ENCODE data around the gene CST8. TPM values are rescaled to one million over a fixed set of nuclear protein-coding genes. Genes with fewer than 3 reads are reported as not detected.

Gene CST8
- total RNA-seq, 4 donors from 2014 or later = not detected

DNA sequence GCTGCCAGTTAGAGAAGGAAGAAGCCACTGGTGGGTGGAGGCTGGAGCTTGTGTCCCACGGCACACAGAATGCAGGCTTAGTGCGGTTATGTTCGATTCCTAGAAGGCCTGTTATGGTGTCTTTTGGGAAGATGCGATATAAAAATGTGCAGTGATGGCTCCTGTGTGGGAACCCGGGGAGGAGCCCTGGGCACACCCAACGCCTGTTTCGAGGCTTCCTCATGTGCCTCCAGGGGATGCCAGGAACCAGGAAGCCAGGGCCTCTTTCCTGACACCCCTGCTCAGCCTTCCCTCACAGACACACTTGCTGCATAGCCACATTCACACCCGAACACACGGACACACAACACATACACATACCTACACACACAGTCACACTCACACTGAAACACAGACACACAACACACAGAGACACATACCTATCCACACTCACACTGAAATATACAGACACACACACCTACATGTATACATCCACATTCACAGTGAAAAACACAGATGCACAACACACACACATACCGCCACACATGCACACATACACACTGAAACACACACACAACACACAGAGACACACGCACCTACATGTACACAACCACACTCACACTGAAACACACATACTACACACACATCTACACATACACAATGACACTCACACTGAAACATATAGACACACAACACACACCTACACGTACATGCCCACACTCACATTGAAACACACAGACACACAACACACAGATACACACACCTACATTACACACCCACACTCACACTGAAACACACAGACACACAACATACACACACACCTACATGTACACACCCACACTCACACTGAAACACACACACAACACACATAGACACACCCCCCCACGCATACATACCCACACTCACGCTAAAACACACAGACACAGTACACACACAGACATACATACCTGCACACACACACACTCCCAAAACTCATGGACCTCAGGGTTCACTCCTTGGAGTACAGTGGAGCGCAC is 37.1 kb upstream of the CST8 start:
- 81% methylated on average over 15 of the region's 15 CpGs for WGBS
- no peaks in the 10 kb centered on the region for H3K36me3 ChIP-seq
- H3K9me3 ChIP-seq = no peaks in the 10 kb centered on the region

DNA sequence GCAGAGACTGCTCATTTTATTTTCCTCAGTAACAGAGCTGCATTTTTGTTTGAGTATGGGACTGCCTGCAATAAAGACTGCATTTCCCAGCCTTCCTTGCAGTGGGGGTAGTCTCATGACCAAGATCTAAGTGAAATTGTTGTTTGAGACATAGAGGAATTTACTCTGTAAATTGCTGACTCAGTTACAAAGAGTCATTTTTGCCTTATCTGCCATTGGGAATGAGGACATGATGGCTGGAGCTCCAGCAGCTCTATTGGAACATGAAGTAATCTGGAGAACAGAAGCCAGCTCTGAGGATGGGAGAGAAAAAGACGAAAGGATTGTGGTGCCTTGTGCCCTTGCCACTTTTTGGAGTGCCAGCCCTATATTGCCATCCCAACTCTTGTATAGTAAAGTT is 36.1 kb upstream of the CST8 start:
- no peak for TF ChIP-seq POLR2AphosphoS5 (IDR thresholded peaks at IDR 0.05)
- TF ChIP-seq POLR2A (IDR thresholded peaks at IDR 0.05) = no peak
- no peak for TF ChIP-seq EP300 (IDR thresholded peaks at IDR 0.05)
- TF ChIP-seq, protein P1, sequence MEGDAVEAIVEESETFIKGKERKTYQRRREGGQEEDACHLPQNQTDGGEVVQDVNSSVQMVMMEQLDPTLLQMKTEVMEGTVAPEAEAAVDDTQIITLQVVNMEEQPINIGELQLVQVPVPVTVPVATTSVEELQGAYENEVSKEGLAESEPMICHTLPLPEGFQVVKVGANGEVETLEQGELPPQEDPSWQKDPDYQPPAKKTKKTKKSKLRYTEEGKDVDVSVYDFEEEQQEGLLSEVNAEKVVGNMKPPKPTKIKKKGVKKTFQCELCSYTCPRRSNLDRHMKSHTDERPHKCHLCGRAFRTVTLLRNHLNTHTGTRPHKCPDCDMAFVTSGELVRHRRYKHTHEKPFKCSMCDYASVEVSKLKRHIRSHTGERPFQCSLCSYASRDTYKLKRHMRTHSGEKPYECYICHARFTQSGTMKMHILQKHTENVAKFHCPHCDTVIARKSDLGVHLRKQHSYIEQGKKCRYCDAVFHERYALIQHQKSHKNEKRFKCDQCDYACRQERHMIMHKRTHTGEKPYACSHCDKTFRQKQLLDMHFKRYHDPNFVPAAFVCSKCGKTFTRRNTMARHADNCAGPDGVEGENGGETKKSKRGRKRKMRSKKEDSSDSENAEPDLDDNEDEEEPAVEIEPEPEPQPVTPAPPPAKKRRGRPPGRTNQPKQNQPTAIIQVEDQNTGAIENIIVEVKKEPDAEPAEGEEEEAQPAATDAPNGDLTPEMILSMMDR (IDR thresholded peaks at IDR 0.05) = no peak
- H3K27me3 ChIP-seq = no peaks in the 10 kb centered on the region
- H3K9me3 ChIP-seq = no peaks in the 10 kb centered on the region
- DNase-seq (ENCODE audit: low spot score in 2 of 2) = no peak
- no peak overlapping the region for H3K4me3 ChIP-seq
- WGBS = 93% methylated on average over 1 of the region's 1 CpG
- H3K36me3 ChIP-seq = no peaks in the 10 kb centered on the region
- H3K4me1 ChIP-seq = no peaks in the 10 kb centered on the region
- no peak overlapping the region for H3K27ac ChIP-seq

More for the DNA sequence above, 37.1 kb upstream of the CST8 start:
- TF ChIP-seq POLR2A (IDR thresholded peaks at IDR 0.05) (no peak), POLR2AphosphoS5 (IDR thresholded peaks at IDR 0.05) (no peak), EP300 (IDR thresholded peaks at IDR 0.05) (no peak)
- TF ChIP-seq, protein P1 (IDR thresholded peaks at IDR 0.05) = no peak
- H3K4me1 ChIP-seq = no peaks in the 10 kb centered on the region
- DNase-seq (ENCODE audit: low spot score in 2 of 2) = no peak
- no peaks in the 10 kb centered on the region for H3K27me3 ChIP-seq
- H3K27ac ChIP-seq = no peak overlapping the region
- H3K4me3 ChIP-seq = no peak overlapping the region

DNA sequence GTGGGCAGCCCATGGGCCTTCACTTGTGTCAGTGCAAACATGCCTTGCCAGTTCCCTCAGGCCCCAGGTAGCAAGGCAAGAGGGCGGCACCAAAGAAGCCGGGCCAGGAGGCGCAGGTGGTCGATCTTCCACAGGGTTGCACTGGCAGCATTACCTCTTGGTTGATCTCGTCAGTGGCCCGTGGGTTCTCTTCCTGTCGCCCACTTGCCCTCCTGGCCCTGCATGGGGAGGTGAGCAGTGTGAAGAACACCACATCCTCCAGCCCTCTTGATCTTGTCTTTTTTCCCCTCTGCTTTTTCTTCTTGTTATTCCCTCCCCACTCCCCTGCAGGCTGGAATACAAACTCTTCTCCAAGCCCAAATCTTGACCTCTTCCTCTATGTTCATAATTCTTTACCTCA is 35.3 kb upstream of the CST8 start:
- no peak for DNase-seq (ENCODE audit: low spot score in 2 of 2)
- Histone ChIP-seq H3K4me1 (no peaks in the 10 kb centered on the region), H3K36me3 (no peaks in the 10 kb centered on the region), H3K27me3 (no peaks in the 10 kb centered on the region), H3K27ac (no peak overlapping the region), H3K4me3 (no peak overlapping the region), H3K9me3 (no peaks in the 10 kb centered on the region)
- 90% methylated on average over 7 of the region's 7 CpGs for WGBS
- TF ChIP-seq POLR2AphosphoS5 (IDR thresholded peaks at IDR 0.05) = no peak
- TF ChIP-seq POLR2A (IDR thresholded peaks at IDR 0.05) = no peak
- TF ChIP-seq, protein P1 (IDR thresholded peaks at IDR 0.05) = no peak
- no peak for TF ChIP-seq EP300 (IDR thresholded peaks at IDR 0.05)

DNA sequence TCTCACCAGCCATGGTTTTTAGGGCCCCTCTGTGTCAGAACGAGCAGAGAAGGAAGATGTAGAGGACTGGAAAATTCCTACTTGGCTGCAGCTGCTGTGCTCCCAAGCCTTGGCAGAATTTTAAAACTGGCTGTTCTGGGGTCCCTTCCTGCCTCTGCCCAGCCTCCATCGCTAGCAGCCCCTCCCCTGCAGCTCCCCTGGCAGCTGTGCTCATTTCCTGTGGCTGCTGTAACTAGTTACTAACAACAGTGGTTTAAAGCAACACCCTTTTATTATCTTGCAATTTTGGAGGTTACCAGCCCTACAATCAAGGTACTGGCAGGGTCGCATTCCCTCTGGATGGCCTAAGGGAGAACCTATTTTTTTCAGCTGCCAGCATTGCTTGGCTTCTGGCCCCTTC is 34.5 kb upstream of the CST8 start:
- Histone ChIP-seq H3K27ac (no peak overlapping the region), H3K36me3 (no peaks in the 10 kb centered on the region), H3K9me3 (no peaks in the 10 kb centered on the region), H3K4me3 (no peak overlapping the region), H3K27me3 (no peaks in the 10 kb centered on the region), H3K4me1 (no peaks in the 10 kb centered on the region)
- DNase-seq (ENCODE audit: low spot score in 2 of 2) = no peak
- 47% methylated on average over 3 of the region's 3 CpGs for WGBS
- TF ChIP-seq, protein P1 (IDR thresholded peaks at IDR 0.05) = no peak
- TF ChIP-seq POLR2AphosphoS5 (IDR thresholded peaks at IDR 0.05) = no peak
- no peak for TF ChIP-seq POLR2A (IDR thresholded peaks at IDR 0.05)
- TF ChIP-seq EP300 (IDR thresholded peaks at IDR 0.05) = no peak

DNA sequence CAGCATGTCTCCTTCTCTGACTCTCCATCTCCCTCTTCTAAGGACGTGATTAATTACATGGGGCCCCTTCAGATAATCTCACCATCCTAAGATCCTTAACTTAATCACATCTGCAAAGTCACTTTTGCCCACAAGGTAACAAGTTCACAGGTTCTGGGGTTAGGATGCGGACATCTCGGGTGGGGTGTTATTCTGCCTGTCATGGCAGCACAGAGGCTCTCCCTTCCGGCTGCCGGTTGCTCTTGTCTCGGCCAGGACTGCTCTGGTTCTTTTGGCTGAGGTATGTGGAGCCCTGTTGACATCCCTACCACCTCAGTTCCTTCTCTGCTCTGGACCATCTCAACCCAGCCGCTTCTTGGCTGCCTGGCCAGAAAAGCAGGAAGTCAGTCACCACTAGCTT is 34.0 kb upstream of the CST8 start:
- H3K4me3 ChIP-seq = no peak overlapping the region
- no peaks in the 10 kb centered on the region for H3K36me3 ChIP-seq
- DNase-seq (ENCODE audit: low spot score in 2 of 2) = no peak
- H3K27me3 ChIP-seq = no peaks in the 10 kb centered on the region
- no peaks in the 10 kb centered on the region for H3K4me1 ChIP-seq
- H3K9me3 ChIP-seq = no peaks in the 10 kb centered on the region
- 88% methylated on average over 7 of the region's 7 CpGs for WGBS
- H3K27ac ChIP-seq = no peak overlapping the region
- TF ChIP-seq, protein P1 (IDR thresholded peaks at IDR 0.05) = no peak
- TF ChIP-seq EP300 (IDR thresholded peaks at IDR 0.05) = no peak
- TF ChIP-seq POLR2AphosphoS5 (IDR thresholded peaks at IDR 0.05) = no peak
- TF ChIP-seq POLR2A (IDR thresholded peaks at IDR 0.05) = no peak
